KMS-11 (cell line): ENCODE results near the gene PHACTR1.

Experiments used
- H2AFZ ChIP-seq: fragments of 200-600 bp; sonication (generic); 2 replicates; pipeline ENCODE4 v1.6.1; 2016; ENCODE audit warnings: antibody characterized with exemption, mixed run types, low read depth
- H3K27ac ChIP-seq: fragments of 200-600 bp; sonication (generic); 2 replicates; pipeline ENCODE4 v1.6.1; 2016; ENCODE audit warnings: mild to moderate bottlenecking, mixed run types
- H3K27me3 ChIP-seq: fragments of 200-600 bp; sonication (generic); 2 replicates; pipeline ENCODE4 v1.6.1; 2017; ENCODE audit warnings: mild to moderate bottlenecking, low read depth, mixed run types, moderate library complexity; ENCODE audit not compliant: insufficient read depth
- H3K36me3 ChIP-seq: fragments of 200-600 bp; sonication (generic); 2 replicates; pipeline ENCODE4 v1.6.1; 2017; ENCODE audit warnings: mild to moderate bottlenecking, mixed run types; ENCODE audit not compliant: insufficient read depth
- H3K4me1 ChIP-seq: fragments of 200-600 bp; sonication (generic); 2 replicates; pipeline ENCODE4 v1.6.1; 2016; ENCODE audit warnings: mild to moderate bottlenecking, low read depth, mixed run types; ENCODE audit not compliant: poor library complexity, severe bottlenecking
- H3K4me2 ChIP-seq: fragments of 200-600 bp; sonication (generic); 2 replicates; pipeline ENCODE4 v1.7.0; 2016; ENCODE audit warnings: mild to moderate bottlenecking, mixed run types
- H3K4me3 ChIP-seq: fragments of 200-600 bp; sonication (generic); IDR thresholded peaks from 2 replicates; pipeline ENCODE4 v1.6.1; 2017; ENCODE audit warnings: low read depth, low read length, mixed read lengths; ENCODE audit not compliant: insufficient read depth
- H3K79me2 ChIP-seq: fragments of 200-600 bp; sonication (generic); 2 replicates; pipeline ENCODE4 v1.6.1; 2016; ENCODE audit warnings: low read depth, mixed run types; ENCODE audit not compliant: insufficient read depth
- H3K9ac ChIP-seq: fragments of 200-600 bp; sonication (generic); 2 replicates; pipeline ENCODE4 v1.6.1; 2016; ENCODE audit warnings: mild to moderate bottlenecking, mixed run types
- H4K20me1 ChIP-seq: fragments of 200-600 bp; sonication (generic); 2 replicates; pipeline ENCODE4 v1.6.1; 2016; ENCODE audit warnings: mild to moderate bottlenecking, mixed run types; ENCODE audit not compliant: insufficient read depth
- CTCF ChIP-seq: fragments of 200-600 bp; sonication (generic); conservative IDR thresholded peaks from 2 replicates; pipeline ENCODE4 v1.6.1; 2017; ENCODE audit warnings: low read depth, mild to moderate bottlenecking, antibody characterized with exemption, low read length, moderate library complexity, mixed read lengths

PHACTR1 gene

DNA sequence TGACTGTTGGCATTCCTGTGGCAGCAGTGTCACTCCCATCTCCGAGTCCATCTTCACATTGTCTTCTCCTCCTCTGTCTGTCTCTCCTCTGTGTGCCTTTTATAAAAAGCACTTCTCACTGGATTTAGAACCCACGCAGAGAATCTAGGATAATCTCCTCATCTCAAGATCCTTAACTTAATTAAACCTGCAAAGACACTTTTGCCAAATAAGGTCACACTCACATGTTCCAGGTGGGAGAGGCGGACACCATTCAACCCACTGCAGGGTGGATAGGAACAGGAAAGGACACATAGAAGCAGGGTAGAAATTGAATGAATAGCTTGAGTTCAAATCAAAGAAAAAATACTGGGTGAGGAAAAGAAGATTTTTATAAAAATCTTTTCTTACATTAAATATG is 292.5 kb downstream of the PHACTR1 start:
- H3K27me3 ChIP-seq = no peaks in the 10 kb centered on the region
- no peak for TF ChIP-seq CTCF
- no peak overlapping the region for H2AFZ ChIP-seq
- no peaks in the 10 kb centered on the region for H3K79me2 ChIP-seq
- H3K4me1 ChIP-seq = no peaks in the 10 kb centered on the region
- H3K36me3 ChIP-seq = no peaks in the 10 kb centered on the region
- H3K4me2 ChIP-seq = no peak overlapping the region
- no peak overlapping the region for H3K4me3 ChIP-seq
- no peaks in the 10 kb centered on the region for H4K20me1 ChIP-seq
- H3K27ac ChIP-seq = no peak overlapping the region
- H3K9ac ChIP-seq = no peak overlapping the region

DNA sequence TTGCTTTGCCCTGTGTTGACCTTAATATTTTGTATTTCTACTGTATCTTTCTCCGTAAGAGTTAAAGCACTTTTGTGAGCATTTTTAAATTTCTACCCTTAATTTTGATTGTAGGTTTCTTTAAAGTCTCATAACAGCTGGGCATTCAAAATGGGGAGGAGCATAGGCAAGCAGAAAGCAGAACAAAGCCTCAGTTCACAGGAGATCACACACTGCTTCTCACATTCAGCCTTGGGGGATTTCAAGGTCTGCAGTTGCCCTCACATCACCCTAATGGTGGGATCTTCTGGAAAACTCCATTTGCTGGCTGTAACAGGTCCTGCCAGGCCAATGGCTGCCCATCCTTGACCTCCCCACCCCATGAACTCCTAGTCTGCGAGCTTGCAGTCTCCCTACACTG is 292.9 kb downstream of the PHACTR1 start:
- Histone ChIP-seq H3K36me3 (no peaks in the 10 kb centered on the region), H3K4me1 (no peaks in the 10 kb centered on the region), H3K4me3 (no peak overlapping the region), H3K4me2 (no peak overlapping the region), H4K20me1 (no peaks in the 10 kb centered on the region), H3K79me2 (no peaks in the 10 kb centered on the region), H2AFZ (no peak overlapping the region), H3K27ac (no peak overlapping the region), H3K9ac (no peak overlapping the region), H3K27me3 (no peaks in the 10 kb centered on the region)
- TF ChIP-seq CTCF = no peak

DNA sequence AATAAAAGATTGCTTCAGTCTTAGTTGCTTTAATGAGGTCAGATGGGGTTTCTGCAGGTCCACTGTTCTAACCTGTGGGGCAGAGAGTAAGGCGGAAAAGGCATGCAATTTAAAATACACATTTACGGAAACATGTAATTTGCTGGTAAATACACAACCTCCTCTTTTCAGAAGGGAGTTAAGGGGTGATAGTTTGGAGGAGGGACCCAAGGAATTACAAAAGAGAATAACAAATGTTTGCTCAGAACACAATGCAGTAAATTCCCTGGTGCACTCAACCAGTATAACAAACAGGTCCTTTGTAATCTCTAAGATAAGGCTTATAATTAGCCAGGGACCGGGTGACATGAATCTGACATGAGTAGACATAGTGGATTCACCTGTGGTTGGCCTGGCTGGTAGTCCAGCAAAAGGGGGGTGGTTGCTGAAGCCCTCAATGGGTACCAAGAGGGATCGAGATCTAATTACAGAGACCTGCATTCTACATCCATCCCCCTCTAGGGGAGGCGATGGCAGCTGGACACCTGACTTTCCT is 295.1 kb downstream of the PHACTR1 start:
- Histone ChIP-seq H3K4me1 (no peaks in the 10 kb centered on the region), H2AFZ (no peak overlapping the region), H3K79me2 (no peaks in the 10 kb centered on the region), H3K4me3 (no peak overlapping the region), H4K20me1 (no peaks in the 10 kb centered on the region), H3K4me2 (no peak overlapping the region), H3K9ac (no peak overlapping the region), H3K36me3 (no peaks in the 10 kb centered on the region), H3K27ac (no peak overlapping the region), H3K27me3 (no peaks in the 10 kb centered on the region)
- no peak for TF ChIP-seq CTCF

DNA sequence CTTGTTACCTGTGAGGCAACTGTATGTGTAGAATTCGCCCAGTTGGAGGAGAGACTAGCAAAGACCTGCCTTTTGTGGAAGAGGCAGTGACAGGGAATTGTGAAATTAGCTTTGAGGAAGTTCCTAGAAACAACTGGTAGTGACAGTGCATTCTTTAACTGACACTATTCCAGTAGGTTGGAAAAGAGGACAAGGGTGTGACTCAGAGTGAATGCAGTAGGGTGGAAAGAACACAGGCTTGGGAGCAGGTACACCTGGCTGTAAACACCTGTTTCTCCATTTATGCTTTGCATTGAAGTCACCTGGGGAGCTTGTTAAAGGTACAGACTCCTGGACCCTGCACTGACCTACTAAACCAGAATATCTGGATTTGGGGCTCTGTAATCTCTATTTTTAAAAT is 295.7 kb downstream of the PHACTR1 start:
- Histone ChIP-seq H3K36me3 (no peaks in the 10 kb centered on the region), H3K4me1 (no peaks in the 10 kb centered on the region), H2AFZ (no peak overlapping the region), H3K4me2 (no peak overlapping the region), H4K20me1 (no peaks in the 10 kb centered on the region), H3K79me2 (no peaks in the 10 kb centered on the region), H3K4me3 (no peak overlapping the region), H3K9ac (no peak overlapping the region), H3K27me3 (no peaks in the 10 kb centered on the region), H3K27ac (no peak overlapping the region)
- no peak for TF ChIP-seq CTCF
